HEK293T (cell line): Measurements from ENCODE around the gene GGTLC1.
"Not testable (repeated sequence)": the region's sequence is repeated elsewhere in the genome, so short reads cannot be mapped to it uniquely, and the experiment has no call there.

Experiments
- ARNT ChIP-seq: fragments of 450-650 bp; IDR thresholded peaks from 2 replicates; pipeline ENCODE4 v1.6.1; 2017; ENCODE audit warnings: mild to moderate bottlenecking
- ELF4 ChIP-seq: fragments of 450-650 bp; IDR thresholded peaks from 2 replicates; pipeline ENCODE4 v1.6.1; 2017; ENCODE audit warnings: antibody characterized with exemption
- FOXA1 ChIP-seq: fragments of 450-650 bp; IDR thresholded peaks from 2 replicates; pipeline ENCODE4 v1.6.1; 2016; ENCODE audit warnings: mild to moderate bottlenecking
- FOXM1 ChIP-seq: fragments of 450-650 bp; IDR thresholded peaks from 2 replicates; pipeline ENCODE4 v1.6.1; 2017; ENCODE audit warnings: mild to moderate bottlenecking, borderline replicate concordance
- L3MBTL2 ChIP-seq: fragments of 450-650 bp; conservative IDR thresholded peaks from 2 replicates; pipeline ENCODE4 v1.6.1; 2016; ENCODE audit warnings: mild to moderate bottlenecking
- SP1 ChIP-seq: fragments of 450-650 bp; IDR thresholded peaks from 2 replicates; pipeline ENCODE4 v1.6.1; 2017
- SUZ12 ChIP-seq: fragments of 450-650 bp; IDR thresholded peaks from 2 replicates; pipeline ENCODE4 v1.6.1; 2016; ENCODE audit warnings: mild to moderate bottlenecking

DNA sequence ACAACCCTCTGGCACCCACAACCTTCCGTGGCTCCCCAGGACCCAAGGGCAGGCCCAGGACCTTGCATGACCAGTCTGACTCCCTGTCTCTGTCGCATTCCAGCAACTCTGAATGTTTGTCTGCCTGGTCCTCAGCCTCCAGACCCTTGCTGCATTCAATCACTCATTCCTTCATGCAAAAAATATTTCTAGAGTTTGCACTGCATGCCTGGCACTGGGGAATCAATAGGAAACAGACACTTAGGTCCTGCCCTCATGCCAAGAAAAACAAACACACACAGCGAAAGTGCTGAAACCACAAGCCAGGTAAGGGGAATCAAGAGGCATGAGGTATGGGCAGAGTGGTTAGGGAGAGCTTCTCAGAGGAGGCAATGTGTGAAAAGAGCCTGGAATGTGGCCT, 1.9 kb downstream of the GGTLC1 start:
- not testable (repeated sequence) for TF ChIP-seq FOXM1, SUZ12, ARNT, ELF4, L3MBTL2, FOXA1, SP1
